Adrenal gland (tissue), 12 donors: ENCODE results near the gene FKBP11. TPM values are rescaled to one million over a fixed set of nuclear protein-coding genes. Genes with fewer than 3 reads are reported as not detected.

Source experiments
- DNase-seq, 7 donors: peaks; one replicate each; pipeline ENCODE4 v3.0.0-alpha.2; 2019 to 2020
- H3K27ac ChIP-seq, 5 donors: fragments of 200-600 bp; sonication (generic) in 4 of 5; 1 replicate in 3 of 5; 2 replicates in 2 of 5; pipeline versions ENCODE4 v1.5.1 to v1.8.0; 2016 to 2020; ENCODE audit warnings: mild to moderate bottlenecking in 1 of 5
- H3K27me3 ChIP-seq: fragments of 200-600 bp; 2 replicates; pipeline ENCODE4 v1.8.0; 2021
- H3K36me3 ChIP-seq, 2 donors: fragments of 200-600 bp; replicated peaks in 1 of 2; 1 replicate in 1 of 2; 2 replicates in 1 of 2; pipeline versions ENCODE4 v1.5.1 to v1.8.0; 2018 to 2022
- H3K4me1 ChIP-seq, 2 donors: fragments of 200-600 bp; replicated peaks in 1 of 2; 1 replicate in 1 of 2; 2 replicates in 1 of 2; pipeline versions ENCODE4 v1.5.1 to v1.8.0; 2018 to 2021
- H3K4me3 ChIP-seq, 4 donors: fragments of 200-600 bp; sonication (generic) in 3 of 4; one replicate each; pipeline ENCODE4 v1.5.1; 2016 to 2018
- H3K9me3 ChIP-seq, 3 donors: fragments of 200-600 bp; sonication (generic) in 1 of 3; replicated peaks in 1 of 3; 1 replicate in 2 of 3; 2 replicates in 1 of 3; pipeline versions ENCODE4 v1.5.1 to v1.8.0; 2016 to 2021
- POLR2A ChIP-seq, 2 donors: fragments of 450-650 bp; IDR thresholded peaks; one replicate each; pipeline ENCODE4 v1.6.1; 2017; ENCODE audit warnings: antibody characterized with exemption in 2 of 2, mild to moderate bottlenecking in 2 of 2, moderate library complexity in 1 of 2
- WGBS, 4 donors: extraction: QIAGEN DNeasy Blood & Tissue Kit in 2 of 4; methylation state at CpG; one replicate each; pipeline versions ENCODE4 v1.1.5 to v1.1.7; 2013 to 2017; 5-methylcytosine and 5-hydroxymethylcytosine counted together
- intact Hi-C, 2 donors: fragments of 100-400 bp; cut with DNase I; formaldehyde crosslinking; loops; one replicate each; pipeline versions ENCODE4 v1.14.1 to v1.15.0; 2022 to 2023
- polyA plus RNA-seq, 3 donors: library from polyadenylated mRNA; stranded (reverse); fragments of 200-250 nt in 2 of 3; fragments of 350-450 nt in 1 of 3; fragmentation: Illumina TruSeq in 1 of 3; extraction: RNeasy Lipid Tissue Mini Kit (QIAGEN cat#74804) in 1 of 3; gene quantifications; one replicate each; pipeline ENCODE4 v1.2.3, GENCODE V29; 2013 to 2014
- total RNA-seq, 9 donors: library from RNA; depleted of rRNA in 4 of 9; stranded (reverse); fragments of >200 nt in 4 of 9; fragments of 120-200 nt in 1 of 9; fragmentation: NEBNext Ultra II Directional in 1 of 9; extraction: Animal tissue kit (Norgen Biotek cat#: 25700) in 1 of 9; gene quantifications; one replicate each; pipeline versions ENCODE4 v1.1.0 to v1.2.4, GENCODE V29; 2013 to 2023
- TF ChIP-seq, protein P1 (sequence below), 6 experiments: fragments of 450-650 bp in 4 of 6; fragments of 200-600 bp in 2 of 6; sonication (generic) in 1 of 6; IDR thresholded peaks; 1 replicate in 5 of 6; 2 replicates in 1 of 6; pipeline versions ENCODE4 v1.5.1 to v1.8.0; 2016 to 2021; ENCODE audit warnings: antibody characterized with exemption in 6 of 6, mild to moderate bottlenecking in 2 of 6, moderate library complexity in 1 of 6
- donor health status: healthy with polysubstance abuse.
- donor health status: Bipolar disorder and iron deficiency.
- donor health status: DM: yes; HTN: yes; CAD: no.
- donor health status: DM: no; HTN: no; CAD: no.
- donor health status: DM: no; HTN: no; CAD: no.
- donor health status: DM: yes; HTN: yes; CAD: no.

FKBP11 gene
- total and polyA plus RNA-seq, 12 donors: 4.1 to 118 (median 24.9) TPM

DNA sequence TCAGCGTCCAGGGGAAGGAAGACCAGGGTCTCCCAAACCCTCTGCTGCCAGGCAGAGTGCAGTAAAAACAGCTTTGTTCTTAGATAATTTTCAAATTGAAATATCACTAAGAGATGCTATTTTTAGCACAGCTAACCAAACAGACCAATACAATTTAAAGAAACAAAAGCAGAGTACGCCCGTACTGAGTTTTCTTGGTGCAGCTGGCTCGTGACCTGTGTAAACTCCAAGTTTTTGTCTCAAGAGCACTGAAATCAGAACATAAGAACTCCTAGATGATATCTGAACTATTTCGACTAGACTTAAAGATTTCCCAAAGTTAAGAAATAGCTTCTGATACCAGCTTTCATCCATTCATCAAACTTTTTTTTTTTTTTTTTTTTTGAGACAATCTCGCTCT is 21.7 kb upstream of the FKBP11 start:
- TF ChIP-seq POLR2A (IDR thresholded peaks at IDR 0.05): no peak
- TF ChIP-seq, protein P1, sequence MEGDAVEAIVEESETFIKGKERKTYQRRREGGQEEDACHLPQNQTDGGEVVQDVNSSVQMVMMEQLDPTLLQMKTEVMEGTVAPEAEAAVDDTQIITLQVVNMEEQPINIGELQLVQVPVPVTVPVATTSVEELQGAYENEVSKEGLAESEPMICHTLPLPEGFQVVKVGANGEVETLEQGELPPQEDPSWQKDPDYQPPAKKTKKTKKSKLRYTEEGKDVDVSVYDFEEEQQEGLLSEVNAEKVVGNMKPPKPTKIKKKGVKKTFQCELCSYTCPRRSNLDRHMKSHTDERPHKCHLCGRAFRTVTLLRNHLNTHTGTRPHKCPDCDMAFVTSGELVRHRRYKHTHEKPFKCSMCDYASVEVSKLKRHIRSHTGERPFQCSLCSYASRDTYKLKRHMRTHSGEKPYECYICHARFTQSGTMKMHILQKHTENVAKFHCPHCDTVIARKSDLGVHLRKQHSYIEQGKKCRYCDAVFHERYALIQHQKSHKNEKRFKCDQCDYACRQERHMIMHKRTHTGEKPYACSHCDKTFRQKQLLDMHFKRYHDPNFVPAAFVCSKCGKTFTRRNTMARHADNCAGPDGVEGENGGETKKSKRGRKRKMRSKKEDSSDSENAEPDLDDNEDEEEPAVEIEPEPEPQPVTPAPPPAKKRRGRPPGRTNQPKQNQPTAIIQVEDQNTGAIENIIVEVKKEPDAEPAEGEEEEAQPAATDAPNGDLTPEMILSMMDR (IDR thresholded peaks at IDR 0.05): no peak
- Histone ChIP-seq H3K36me3 (no peaks in the 10 kb centered on the region), H3K27me3 (no peaks in the 10 kb centered on the region), H3K27ac (no peak overlapping the region), H3K4me3 (no peak overlapping the region), H3K4me1 (peaks cover 0 to 17% of the 10 kb centered on the region in 2 donors), H3K9me3 (no peaks in the 10 kb centered on the region)
- DNase-seq: no peak
- WGBS, 4 donors: 76 to 82% (median 81%) methylated on average over 6 of the region's 6 CpGs
- intact Hi-C loops: no loop called here

DNA sequence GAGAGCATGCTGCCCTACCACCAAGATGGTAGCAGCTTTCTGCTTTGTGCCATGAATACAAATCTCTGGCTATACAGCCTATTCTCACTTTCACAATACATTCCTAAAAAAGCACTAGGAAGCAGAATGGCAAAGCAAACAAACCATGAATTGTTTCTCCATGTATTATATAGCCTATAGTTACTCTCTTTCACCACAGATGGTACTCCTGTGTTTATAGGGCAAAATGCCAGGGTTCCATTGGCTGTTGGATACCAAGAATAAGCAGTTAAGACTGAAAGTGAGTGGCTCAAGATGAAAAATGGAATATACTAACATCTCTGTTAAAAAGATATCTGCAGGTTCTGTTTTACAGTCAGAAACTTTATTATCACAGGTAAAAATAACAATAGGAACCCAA is 20.9 kb upstream of the FKBP11 start:
- no peaks in the 10 kb centered on the region for H3K36me3 ChIP-seq
- TF ChIP-seq, protein P1 (IDR thresholded peaks at IDR 0.05): no peak
- no peak for TF ChIP-seq POLR2A (IDR thresholded peaks at IDR 0.05)
- H3K4me1 ChIP-seq: peaks cover 0 to 24% of the 10 kb centered on the region in 2 donors
- intact Hi-C loops: no loop called here
- H3K27me3 ChIP-seq: no peaks in the 10 kb centered on the region
- no peak overlapping the region for H3K4me3 ChIP-seq
- no peak overlapping the region for H3K27ac ChIP-seq
- no peak for DNase-seq
- no peaks in the 10 kb centered on the region for H3K9me3 ChIP-seq

DNA sequence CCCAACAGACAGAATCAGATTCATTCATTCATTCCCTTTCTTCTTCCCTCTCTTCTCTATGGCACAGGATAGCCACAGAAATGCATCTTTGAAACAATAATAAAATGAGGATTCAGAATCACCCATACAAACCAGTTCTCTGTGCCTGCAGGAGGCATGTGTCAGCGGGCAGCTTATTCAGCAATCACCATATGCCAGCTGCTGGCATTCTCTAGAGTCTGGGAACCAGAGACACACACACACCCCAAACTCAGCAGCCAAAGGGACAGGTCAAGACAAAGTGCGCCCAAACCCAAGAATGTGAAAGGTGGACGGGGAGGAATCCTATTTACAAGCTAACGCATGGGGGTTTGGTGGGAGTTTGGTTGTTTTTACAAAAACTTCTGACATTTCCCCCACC is 17.9 kb upstream of the FKBP11 start:
- intact Hi-C loops: no loop called here
- DNase-seq: no peak
- H3K9me3 ChIP-seq: no peaks in the 10 kb centered on the region
- no peak overlapping the region for H3K4me3 ChIP-seq
- H3K36me3 ChIP-seq: peaks cover 0 to 27% of the 10 kb centered on the region in 2 donors
- no peaks in the 10 kb centered on the region for H3K27me3 ChIP-seq
- 87 to 97% (median 96%) methylated on average over 4 of the region's 4 CpGs for WGBS, 4 donors
- TF ChIP-seq, protein P1 (IDR thresholded peaks at IDR 0.05): no peak
- TF ChIP-seq POLR2A (IDR thresholded peaks at IDR 0.05): no peak
- peaks cover 0 to 28% of the 10 kb centered on the region in 2 donors for H3K4me1 ChIP-seq
- H3K27ac ChIP-seq: no peak overlapping the region

DNA sequence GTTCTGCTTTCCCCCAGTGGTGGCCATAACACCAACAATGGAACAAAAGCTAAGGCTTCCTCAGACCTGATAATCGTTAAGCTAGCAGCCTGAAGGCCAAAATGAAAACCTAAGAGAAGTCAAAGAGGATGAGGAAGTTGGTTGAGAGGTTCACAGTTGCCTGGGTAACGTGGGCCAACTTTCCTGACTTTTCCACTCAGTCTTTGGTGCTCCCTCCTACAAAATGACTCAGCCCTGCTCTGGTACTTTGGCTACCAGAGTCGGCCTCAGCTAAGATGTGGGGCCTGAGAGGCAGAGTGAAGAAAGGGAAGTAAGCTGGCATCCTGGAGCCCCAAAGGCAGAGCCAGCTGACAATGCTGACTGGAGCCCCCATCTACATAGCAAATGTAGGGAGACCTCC is 14.9 kb upstream of the FKBP11 start:
- Histone ChIP-seq H3K36me3 (peaks cover 0 to 48% of the 10 kb centered on the region in 2 donors), H3K27me3 (no peaks in the 10 kb centered on the region), H3K27ac (no peak overlapping the region), H3K4me1 (peaks cover 0 to 16% of the 10 kb centered on the region in 2 donors), H3K9me3 (no peaks in the 10 kb centered on the region), H3K4me3 (no peak overlapping the region)
- no peak for DNase-seq
- intact Hi-C loops: no loop called here
- 63 to 72% (median 67%) methylated on average over 3 of the region's 3 CpGs for WGBS, 4 donors
- no peak for TF ChIP-seq POLR2A (IDR thresholded peaks at IDR 0.05)
- TF ChIP-seq, protein P1 (IDR thresholded peaks at IDR 0.05): no peak
